HG02763 (cell line): Measurements from ENCODE around the gene ZFP3.
"Not testable (repeated sequence)": the region's sequence is repeated elsewhere in the genome, so short reads cannot be mapped to it uniquely, and the experiment has no call there.

Source experiments
- ATAC-seq: cut with Tn5 transposase; IDR thresholded peaks from one replicate; pipeline ENCODE4 v1.9.1; 2021; ENCODE audit warnings: mild to moderate bottlenecking, moderate library complexity; ENCODE audit not compliant: unreplicated experiment

The ZFP3 gene

DNA sequence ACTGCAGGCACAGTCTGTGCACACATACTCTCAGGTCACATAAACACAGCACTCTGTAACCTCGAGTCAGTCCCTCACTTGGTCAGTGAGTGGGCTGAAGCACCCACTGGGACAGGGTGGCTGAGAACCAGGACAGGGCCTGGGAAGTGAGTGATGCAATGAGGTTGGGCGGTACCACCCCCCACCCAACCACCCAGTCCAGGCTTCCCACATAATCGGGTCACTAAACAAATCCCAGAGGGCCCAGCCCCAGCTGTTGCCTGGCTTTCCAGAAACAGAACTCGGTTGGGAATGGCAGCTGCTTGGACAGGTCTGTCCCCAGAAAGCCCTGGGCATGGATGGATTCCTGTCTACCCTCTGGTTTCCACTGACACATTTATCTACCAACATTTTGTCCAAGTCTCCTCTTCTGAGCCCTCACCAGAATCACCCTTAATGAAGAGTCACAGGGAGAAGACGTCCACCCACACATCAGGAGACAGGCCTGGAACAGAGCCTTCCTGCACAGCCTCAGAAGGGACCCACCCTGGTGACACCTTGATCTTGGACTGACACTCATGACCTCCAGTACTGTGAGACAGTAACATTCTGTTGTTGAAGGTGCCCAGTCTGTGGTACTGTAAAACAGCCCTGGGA is 46.0 kb downstream of the ZFP3 start:
- ATAC-seq: not testable (repeated sequence)

DNA sequence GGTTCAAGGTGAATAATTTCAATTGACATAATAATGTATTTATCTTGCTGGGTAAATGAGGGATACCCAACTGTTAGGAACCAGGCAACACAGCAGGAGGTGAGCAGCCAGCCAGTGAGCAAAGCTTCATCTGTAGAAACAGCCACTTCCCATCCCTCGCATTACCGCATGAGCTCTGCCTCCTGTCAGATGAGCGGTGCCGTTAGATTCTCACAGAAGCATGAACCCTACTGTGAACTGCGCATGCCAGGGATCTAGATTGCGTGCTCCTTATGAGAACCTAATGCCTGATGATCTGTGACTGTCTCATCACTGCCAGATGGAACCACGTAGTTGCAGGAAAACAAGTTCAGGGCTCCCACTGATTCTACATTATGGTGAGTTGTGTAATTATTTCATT is 46.6 kb downstream of the ZFP3 start:
- not testable (repeated sequence) for ATAC-seq

DNA sequence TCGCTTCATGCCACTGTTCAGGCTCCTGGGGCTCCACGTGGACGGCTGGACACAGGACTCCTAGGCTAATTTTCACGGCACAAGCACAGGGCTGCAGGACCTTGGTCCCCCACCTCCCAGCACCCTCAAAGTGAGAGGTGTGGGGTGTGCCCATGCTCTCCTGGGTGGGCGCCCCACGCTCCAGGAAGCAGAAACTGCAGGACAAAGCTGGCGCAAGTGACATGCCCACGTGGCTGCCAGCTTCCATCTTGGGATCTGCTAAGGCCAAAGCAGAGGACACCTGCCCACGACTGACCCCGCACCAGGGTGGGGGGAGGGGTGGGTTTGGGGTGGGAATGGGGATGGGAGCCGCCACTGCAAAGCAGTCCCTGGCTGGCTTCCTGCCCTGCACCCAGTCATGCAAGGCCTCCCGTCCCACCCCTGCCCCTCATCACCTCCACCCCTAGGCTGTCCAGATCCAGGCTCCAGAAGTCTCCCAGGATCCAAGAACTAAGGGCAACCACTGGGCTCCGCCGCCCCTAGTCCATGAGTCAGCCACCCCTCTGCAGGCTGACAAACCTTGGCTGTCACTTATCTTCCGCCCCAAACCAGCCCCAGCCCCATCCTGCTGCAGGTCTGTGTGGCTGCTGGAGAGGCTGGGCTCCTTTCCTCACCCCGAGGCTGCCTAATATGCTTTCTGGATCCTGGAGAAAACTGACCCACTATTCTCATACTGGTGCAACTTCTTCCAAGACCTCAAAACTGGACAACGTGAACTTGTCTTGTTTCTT is 48.6 kb downstream of the ZFP3 start:
- ATAC-seq: no peak

DNA sequence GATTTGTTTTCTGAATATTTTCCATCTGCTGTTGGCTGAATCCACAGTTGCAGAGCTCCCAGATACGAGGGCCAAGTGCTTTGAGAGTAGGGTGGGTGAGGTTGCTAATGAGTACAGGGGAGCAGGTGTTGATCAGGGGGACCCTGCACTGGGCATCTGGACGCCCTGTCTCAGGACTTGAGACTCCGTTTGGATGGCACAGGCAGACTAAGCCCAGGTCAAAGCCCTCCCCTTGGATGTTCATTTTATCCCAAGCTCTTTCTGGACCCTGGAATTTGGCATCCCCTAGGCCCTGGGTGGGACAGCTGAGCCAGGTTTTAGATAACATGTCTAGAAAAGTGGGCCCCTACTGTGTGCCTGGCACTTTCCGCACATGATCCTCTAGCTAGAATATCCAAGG is 49.6 kb downstream of the ZFP3 start:
- no peak for ATAC-seq

DNA sequence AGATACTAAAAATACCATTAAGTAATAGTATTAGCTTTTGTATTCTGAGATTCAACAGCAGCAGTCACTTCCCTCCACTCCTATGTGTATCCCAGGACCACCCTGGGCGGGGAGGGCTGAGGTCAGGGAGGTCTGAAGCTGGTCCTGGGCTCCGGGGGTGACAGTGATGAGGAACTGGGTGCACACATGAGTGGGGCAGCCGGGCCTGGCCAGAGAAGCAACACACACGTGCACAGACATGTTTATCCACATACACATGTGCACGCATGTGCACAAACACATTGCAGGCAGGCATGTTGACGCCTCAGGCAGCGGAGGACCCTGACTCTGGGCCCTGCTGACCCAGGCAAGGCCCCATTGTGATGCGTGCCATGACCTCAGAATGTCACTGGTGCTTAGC is 50.1 kb downstream of the ZFP3 start:
- ATAC-seq: not testable (repeated sequence)

DNA sequence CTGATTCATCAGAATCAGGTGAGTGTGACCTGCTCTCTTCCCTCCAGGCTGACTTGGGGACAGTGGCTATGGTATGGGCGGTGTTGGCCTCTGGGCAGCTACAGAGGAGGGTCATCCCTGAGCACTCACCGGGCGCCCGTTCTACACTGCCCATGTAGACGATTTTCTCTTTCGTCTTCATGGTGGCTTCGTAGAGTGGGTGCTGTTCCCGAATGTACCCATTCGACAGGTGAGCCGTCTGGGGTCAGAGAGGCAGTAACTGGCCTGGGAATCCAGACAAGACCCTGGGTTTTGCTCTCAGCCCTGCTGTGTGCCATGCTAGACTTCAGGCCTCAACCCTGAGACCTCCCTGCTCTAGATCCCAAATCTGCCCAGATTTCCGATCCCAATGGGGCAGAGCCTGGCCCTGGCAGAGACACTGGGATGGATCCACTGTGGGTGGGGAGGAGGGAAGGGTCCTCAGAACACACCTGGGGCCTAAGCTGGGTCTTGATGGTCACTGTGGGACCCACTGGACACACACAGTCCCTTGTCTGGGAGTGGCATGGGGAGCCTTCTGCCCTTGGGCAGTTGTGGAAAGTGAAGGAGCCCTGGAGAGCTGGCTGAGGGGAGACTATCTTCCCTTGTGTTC is 50.8 kb downstream of the ZFP3 start:
- no peak for ATAC-seq

DNA sequence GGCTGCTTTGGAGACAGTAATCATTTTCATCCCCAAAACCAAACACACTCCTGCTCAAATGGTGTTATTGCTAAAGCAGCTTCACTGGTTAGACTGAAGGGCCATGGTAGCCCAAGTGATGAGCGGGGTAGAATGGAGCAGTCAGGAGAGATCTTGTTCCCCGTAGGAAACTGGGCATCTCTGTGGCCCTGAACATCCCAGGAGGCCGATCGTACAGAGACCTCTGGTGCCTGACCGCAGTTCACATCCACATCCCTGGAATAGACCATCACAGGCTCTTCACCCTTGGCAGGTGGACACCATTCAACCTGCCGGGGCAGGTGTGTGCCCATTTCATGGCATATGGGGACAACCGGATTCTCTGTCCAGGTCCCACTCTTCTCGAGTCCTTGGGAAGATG is 51.5 kb downstream of the ZFP3 start:
- not testable (repeated sequence) for ATAC-seq

DNA sequence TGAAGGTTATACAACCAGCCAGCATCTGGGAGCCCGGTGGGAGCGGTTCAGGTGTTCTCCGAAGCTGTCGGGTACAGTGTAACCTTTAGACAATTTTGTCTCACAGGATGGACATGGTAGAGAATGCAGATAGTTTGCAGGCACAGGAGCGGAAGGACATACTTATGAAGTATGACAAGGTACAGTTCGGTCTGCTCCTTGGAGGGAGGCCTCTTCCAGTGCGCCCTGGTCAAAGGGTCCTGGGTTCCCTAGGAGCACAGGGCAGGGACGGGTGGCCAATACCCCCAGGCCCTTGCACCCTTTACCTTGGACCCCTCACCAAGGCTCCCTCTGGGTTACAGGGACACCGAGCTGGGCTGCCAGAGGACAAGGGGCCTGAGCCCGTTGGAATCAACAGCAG is 52.0 kb downstream of the ZFP3 start:
- ATAC-seq: not testable (repeated sequence)

DNA sequence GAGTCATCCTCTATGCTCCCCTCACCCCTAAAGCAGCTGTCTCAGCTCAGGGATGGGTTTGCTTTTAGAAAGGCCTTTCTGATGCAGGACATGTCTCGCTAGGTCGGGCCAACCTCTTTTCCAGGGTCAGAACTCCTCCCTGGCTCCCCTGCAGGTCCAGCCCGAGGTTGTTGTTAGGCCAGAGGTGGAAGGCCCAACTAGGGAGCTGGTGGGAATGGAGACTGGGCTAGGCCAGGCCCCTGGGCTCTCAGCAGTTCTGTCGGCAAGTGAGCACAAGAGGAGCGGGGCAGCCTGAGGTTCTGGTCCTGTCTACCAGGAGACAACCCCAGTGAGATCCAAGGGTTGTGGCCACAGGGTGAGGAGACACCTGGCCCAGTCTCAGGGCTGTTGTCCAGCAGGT is 52.4 kb downstream of the ZFP3 start:
- ATAC-seq: not testable (repeated sequence)

DNA sequence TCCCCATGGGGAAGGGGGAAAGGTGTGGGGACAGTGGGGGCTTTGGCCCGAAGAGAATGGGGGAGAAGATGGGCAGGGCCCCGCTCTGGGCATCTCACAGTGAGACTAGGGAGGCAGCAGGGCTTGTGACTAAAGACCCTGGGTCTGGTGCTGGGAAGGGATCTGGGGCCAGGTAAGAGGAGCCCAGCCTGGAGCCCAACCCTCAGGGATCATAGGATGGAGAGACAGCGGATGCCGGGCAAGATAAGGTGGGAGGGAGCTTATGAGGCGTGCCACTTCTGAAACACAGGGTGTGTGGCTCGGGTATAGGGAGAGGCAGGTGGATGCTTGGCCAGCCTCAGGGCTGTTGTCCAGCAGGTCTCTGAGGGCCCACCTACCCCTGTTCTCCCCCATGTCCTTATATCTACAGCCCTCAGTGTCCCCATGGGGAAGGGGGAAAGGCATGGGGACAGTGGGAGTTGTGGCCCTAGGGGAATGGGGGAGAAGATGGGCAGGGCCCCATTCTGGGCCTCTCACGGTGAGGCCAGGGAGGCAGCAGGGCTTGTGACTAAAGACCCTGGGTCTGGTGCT is 53.0 kb downstream of the ZFP3 start:
- no peak for ATAC-seq

DNA sequence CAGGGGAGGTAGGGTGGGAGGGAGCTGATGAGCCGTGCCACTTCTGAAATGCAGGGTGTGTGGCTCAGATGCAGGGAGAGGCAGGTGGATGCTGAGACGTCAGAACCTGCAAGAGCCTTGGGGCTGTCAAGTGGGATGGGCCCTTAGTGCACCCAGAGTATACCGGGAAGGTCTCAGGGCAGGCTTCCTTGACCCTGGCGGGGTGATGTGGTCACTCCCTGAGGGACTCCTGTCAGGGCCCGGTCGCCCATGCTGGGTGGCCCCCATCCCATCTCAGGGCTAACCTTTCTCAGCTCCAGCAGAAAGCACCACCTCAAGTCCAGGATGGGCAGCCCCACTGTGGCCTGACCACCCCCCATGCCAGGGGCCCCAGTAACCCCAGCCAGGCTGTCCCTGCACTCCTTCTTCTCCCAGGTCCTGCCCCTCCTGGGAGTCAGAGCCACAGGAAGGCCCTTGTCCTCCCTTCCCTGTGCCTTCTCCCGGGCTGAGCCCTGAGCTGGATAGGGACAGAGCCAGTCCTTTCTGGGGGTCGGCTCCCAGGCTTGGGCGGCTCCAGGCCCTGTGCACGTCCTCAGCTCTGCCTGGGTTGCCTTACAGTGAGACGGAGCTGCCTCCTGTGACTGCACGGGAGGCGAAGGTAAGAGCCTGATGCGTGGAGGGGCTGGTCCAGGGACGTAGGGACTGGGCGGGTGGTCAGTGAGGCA is 53.7 kb downstream of the ZFP3 start:
- not testable (repeated sequence) for ATAC-seq

DNA sequence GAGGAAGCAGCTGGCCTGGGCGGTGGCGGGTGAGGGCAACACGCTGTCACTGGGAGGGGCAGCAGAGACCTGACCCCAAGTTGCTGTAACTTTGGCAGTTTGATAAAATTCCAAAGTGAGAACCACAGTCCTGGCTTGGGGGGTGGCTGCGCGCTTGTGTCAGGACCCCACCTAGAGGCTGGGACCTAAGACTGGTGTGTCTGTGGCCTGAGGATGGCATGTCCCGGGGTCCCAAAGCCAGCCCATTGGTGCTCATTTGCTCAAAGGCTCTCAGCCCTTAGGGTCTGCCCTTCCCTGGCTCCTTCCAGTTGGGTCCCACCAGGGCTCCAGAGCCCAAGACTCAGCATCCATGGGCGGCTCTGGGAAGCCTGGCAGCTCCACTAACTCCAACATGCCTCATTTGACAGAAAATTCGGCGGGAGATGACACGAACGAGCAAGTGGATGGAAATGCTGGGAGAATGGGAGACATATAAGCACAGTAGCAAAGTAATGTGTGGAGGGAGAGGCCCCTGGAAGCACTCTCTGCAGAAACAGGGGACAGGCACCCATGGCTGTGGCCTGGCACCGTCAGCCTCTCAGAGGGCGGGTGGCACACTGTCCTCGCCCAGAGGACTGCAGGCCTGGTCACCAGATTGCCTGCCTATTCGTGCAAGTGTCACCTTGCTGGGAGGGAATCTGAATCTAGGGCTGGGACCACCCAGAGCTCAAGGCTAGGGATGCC is 54.4 kb downstream of the ZFP3 start:
- ATAC-seq: not testable (repeated sequence)

DNA sequence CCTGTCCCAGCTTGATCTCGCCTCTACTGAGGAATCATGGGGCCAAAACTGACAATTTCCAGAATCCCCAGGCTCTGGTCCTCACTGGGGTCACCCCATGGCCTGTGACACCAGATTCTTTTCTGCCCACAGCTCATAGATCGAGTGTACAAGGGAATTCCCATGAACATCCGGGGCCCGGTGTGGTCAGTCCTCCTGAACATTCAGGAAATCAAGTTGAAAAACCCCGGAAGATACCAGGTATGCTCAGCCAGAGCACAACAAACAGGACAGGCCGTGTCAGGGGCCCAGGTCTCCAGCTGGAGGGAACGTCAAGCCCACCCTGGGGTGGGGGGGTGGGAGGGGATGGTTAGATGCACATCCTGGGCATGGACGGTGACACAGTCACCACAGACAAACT is 55.0 kb downstream of the ZFP3 start:
- no peak for ATAC-seq

DNA sequence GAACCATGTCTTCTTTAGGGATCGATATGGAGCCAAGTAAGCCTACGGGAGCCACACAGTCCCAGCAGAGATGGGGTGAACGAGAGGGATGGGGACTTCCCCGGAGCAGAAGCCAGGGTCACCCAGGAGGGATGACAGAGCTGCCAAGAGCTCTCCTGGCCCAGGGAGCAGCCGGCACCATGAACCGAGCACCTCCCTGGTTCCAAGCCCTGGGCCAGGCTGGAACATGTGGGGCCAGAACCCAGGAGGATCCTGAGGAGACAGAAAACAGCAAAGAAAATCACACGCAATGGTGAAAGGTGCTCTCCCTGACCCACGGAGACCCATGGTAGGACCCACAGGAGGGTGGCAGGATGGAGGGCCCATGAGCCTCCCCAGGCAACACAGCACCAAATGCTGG is 55.7 kb downstream of the ZFP3 start:
- ATAC-seq: not testable (repeated sequence)

DNA sequence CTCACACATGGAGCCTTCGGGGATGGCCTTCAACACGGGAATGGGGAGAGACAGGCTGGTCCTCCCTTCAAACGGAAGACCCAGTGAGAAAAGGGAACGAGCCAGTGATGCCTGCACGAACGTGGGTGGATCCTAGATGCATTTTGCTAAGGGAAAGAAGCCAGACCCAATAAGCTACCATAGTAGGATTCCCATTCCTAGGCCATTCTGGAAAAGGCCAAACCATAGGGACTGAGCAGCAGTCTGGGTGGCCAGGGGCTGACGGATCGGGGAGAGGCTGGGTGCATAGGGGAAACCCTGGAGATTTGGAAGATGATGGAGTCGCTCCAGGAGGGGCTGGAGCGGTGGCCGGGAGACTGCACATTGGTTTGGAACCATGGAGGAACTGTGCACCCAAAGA is 56.3 kb downstream of the ZFP3 start:
- not testable (repeated sequence) for ATAC-seq

DNA sequence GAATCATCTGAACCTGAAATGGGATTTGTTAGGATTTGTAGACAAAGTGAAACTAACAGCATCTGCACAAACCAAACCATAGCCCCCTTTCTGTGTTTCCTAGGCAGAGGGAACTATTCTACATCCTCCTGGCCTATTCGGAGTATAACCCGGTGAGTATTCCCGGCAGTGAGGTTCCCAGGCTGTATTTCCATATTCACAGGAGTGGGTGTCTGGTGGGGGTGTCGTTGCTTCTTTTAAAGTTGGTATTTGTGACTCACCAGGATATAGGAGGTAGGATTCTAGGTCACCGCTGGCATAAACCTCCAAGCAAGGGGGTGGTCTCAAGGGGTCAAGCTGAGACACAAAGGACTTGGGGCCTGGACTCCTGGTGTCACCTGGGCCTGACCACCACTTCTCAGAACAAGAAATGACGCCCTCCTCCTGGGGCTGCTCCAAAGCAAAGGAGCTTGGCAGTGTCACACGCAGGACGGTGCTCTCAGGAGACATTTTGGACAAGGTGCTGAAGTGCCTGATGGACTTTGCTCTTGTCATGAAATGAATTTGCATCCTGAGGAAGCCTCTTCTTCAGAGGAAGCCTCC is 57.0 kb downstream of the ZFP3 start:
- not testable (repeated sequence) for ATAC-seq

DNA sequence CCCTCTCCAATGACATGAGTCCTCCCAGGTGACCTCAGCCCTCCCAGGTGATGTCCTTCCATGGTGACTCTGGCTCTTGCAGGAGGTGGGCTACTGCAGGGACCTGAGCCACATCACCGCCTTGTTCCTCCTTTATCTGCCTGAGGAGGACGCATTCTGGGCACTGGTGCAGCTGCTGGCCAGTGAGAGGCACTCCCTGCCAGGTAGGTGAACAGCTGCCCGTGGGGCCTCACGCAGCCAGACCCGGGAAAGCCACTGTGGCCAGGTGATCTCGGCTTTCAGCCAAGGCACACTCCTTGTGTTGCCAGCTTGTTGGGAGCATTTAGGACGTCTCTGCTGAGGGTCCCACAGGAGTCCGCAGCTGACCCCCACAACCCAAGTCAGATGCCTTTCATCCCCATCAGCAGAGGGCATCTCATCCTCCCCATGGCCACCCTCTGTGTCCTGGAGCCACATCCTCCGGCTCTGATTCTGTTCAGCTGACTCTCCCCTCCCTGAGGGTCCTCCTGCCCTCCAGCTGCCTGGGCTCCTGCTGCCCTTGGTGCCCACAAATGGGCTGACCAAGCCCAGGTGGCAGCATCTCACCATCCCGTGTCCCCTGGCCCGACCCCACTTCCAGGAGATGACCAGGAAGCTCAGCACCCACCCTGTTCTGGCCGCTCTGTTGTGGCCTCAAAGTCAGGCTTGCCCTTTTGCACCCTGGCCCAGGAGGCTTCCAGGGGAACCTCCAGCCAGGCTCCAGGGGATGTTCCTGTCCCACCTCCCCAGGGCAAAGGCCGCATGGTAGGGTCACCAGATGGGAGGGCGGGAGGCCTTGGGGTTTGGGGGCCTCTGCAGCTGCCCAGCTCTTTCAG is 57.7 kb downstream of the ZFP3 start:
- ATAC-seq: no peak

DNA sequence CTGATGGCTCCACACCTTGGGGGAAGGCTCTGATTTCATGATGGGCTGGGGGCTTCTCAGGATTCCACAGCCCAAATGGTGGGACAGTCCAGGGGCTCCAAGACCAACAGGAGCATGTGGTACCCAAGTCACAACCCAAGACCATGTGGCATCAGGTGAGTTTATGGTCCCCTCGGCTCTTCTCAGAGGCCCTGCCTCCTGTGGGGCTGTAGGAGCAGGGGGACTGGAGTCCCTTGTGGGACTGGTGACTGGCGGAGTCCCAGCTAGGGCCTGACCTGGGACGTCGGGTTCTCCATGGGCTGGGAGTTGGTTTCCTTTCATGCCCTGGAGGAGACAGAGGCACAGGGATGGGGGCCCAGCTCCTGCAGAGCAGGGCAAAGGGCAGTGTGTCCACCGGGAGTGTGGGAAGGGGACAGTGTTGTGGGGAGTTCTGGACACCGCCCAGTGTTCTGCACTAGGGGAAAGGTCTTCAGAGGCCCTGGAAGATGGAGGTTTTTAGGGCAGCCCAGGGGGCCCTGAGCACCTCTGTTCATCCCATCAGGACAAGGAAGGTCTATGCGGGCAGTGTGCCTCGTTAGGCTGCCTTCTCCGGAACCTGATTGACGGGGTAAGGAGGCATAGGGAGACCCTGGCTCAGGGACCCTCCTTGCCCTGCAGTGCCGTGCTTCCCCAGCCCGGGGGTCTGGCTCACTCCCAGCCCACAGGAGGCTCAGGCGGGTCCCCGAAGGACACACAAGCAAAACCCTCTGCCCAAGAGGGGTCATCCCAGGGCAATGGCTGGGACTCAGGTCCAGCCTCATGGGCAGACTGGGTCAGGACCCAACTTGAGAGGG is 58.5 kb downstream of the ZFP3 start:
- not testable (repeated sequence) for ATAC-seq
